AG09309 (cell line): ENCODE data around the gene KCNK4.
A peak's percentile ranks its signal among the peaks of the same experiment; 100 is the strongest.

Source experiments
- DNase-seq: peaks from one replicate; pipeline ENCODE4 v3.0.0-alpha.2; 2010; ENCODE audit warnings: low read depth
- H3K4me3 ChIP-seq: 2 replicates; pipeline ENCODE4 v1.5.1; 2011; ENCODE audit warnings: mild to moderate bottlenecking, low read depth, low read length, moderate library complexity; ENCODE audit not compliant: control insufficient read depth
- CTCF ChIP-seq: IDR thresholded peaks from 2 replicates; pipeline ENCODE4 v1.5.1; 2011; ENCODE audit warnings: mild to moderate bottlenecking, low read depth, low read length, inconsistent platforms; ENCODE audit not compliant: insufficient read depth, control insufficient read depth; ENCODE audit errors: missing control alignments

KCNK4 gene

GRCh38 chr11:64333556-64333955 is 42.5 kb downstream of the KCNK4 start:
- TF ChIP-seq CTCF: no peak
- no peak overlapping the region for H3K4me3 ChIP-seq
- DNase-seq: no peak

DNA sequence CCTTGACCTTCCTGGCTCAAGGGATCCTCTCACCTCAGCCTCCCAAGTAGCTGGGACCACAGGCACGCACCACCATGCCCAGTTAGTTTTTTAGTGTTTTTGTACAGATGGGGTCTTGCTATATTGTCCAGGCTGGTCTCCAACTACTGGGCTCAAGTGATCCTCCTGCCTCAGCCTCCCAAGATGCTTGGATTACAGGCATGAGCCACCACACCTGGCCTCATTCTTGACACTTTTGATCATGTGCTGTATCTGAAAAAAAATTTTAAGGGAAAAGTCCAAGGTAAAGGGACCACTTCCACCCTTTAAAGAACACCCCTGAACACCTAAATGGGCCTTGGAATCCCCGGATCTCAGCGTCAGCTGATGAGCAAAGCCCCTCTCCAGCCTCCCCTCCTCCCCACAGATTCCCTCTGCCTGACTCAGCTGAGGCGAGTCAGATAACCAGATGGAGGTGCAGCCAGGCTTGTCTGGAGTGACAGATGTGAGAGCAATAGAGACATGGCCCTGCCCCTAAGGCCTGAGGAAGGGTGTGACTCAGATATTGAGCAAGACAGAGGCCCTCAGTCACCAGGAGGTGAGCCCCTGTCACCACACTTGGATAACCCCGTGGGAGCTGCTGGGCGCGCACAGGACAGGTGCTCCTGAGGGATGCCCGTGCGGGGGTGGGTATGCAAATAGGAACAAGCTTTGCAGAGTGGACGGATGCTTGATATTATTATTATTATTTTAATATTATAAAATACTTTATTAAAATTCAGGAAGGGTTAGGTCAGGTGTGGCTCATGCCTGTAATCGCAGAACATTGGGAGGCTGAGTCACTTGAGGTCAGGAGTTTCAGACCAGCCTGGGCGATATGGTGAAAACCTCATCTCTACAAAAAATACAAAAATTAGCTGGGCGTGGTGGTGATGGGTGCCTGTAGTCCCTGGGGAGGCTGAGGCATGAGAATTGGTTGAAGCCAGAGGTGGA is 43.9 kb downstream of the KCNK4 start:
- peak; percentile 68 for DNase-seq

GRCh38 chr11:64337538-64338249 is 46.6 kb downstream of the KCNK4 start:
- no peak for DNase-seq
- no peak overlapping the region for H3K4me3 ChIP-seq
- TF ChIP-seq CTCF: no peak

More for the DNA sequence above, 43.9 kb downstream of the KCNK4 start:
- no peak overlapping the region for H3K4me3 ChIP-seq
- no peak for TF ChIP-seq CTCF

GRCh38 chr11:64338716-64339115 is 47.6 kb downstream of the KCNK4 start:
- TF ChIP-seq CTCF: no peak
- DNase-seq: no peak
- H3K4me3 ChIP-seq: no peak overlapping the region

GRCh38 chr11:64339286-64339685 is 48.2 kb downstream of the KCNK4 start:
- no peak for TF ChIP-seq CTCF
- DNase-seq: no peak
- no peak overlapping the region for H3K4me3 ChIP-seq

DNA sequence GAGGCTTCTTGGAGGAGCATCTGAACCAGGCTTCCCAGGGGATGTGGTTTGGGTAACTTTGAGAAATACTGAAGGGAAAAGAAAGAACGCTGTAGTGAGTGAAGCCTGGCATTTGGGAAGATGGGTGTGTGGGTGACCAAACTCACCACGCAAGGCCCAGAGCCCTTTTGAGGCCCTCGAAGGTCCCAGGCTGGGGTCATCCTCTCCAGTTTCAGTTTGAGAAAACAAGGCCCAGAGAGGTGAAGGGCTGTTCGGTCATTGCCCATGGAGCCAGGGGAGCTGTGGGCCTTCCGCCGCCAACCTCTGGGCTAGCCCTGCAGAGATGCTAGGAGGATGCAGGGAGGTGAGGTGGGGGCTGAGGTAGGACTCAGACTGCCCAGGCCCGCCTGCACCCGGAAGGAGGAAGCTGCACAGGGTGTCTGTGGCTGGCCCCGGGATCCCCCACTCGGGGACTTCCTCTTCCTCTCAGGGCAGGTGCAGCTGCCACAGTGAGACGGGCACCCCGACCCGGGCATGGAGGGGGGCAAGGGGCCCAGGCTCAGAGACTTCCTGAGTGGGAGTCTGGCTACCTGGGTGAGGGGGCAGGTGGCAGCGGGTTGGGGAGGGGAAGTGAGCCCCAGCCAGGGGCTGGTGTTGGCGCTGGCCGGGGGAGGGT is 48.8 kb downstream of the KCNK4 start, which contains the start of gene CCDC88B:
Gene CCDC88B, plus strand, starts transcription at position 451 of the 655 bp plus-strand sequence. Its CDS starts 63 bp downstream, at position 514.
- DNase-seq: no peak
- no peak within 1 kb of the TSS for H3K4me3 ChIP-seq
- no peak for TF ChIP-seq CTCF
